K562 (cell line): Measurements from ENCODE around the gene INPP1. TPM values are rescaled to one million over a fixed set of nuclear protein-coding genes. Genes with fewer than 3 reads are reported as not detected.

Source experiments
- ATAC-seq: fragments of 200-7000 bp; cut with Tn5 transposase; 3 replicates; pipeline ENCODE4 v1.9.1; 2020; ENCODE audit warnings: moderate library complexity
- BruUV-seq: library from RNA; stranded (reverse); fragments of 400-500 nt; replicated peaks from 2 replicates; lab custom pipeline; 2021; lab: Mats Ljungman, UMichigan
- CTCF ChIA-PET: fragments of 300-600 bp; formaldehyde crosslinking; extraction: SDS; loops from one replicate; lab custom pipeline; 2021; ENCODE audit warnings: low intra/inter-chr PET ratio; lab: Yijun Ruan, JAX
- POLR2A ChIA-PET: fragments of 300-600, 350-650 bp; sonication (Branson Sonifier 250); formaldehyde crosslinking; extraction: SDS; loops from one replicate; lab custom pipeline; 2021; ENCODE audit warnings: antibody characterized with exemption, inconsistent platforms; lab: Yijun Ruan, JAX
- DNase-seq, 4 experiments: peaks; one replicate each; pipeline versions ENCODE4 v3.0.0 to v3.0.0-alpha.2; 2011 to 2018; ENCODE audit warnings: low spot score in 3 of 4, mixed read lengths in 3 of 4; ENCODE audit errors: extremely low read depth in 1 of 4
- FAIRE-seq: peaks from 2 replicates; lab custom pipeline; 2011; peaks lifted over from hg19 to GRCh38; lab: Jason Lieb, UNC
- H2AFZ ChIP-seq: 2 replicates; pipeline ENCODE4 v1.6.0; 2011; ENCODE audit warnings: low read depth, low read length, control low read depth, inconsistent platforms
- H3K27ac ChIP-seq: fragments of 200-600 bp; 3 replicates; pipeline ENCODE4 v1.8.0; 2011; ENCODE audit warnings: low read depth, mild to moderate bottlenecking, control low read depth, inconsistent platforms, low read length, moderate library complexity, mixed read lengths; ENCODE audit errors: extremely low read depth
- H3K27me3 ChIP-seq, 2 experiments: fragments of 300-600 bp in 1 of 2; 2 replicates in 1 of 2; 3 replicates in 1 of 2; pipeline versions ENCODE4 v1.6.0 to v1.8.0; 2011; ENCODE audit warnings: inconsistent platforms in 2 of 2, low read length in 2 of 2, mild to moderate bottlenecking in 1 of 2, mixed read lengths in 1 of 2, moderate library complexity in 1 of 2; ENCODE audit not compliant: control insufficient read depth in 2 of 2, insufficient read depth in 2 of 2
- H3K36me3 ChIP-seq: fragments of 300-600 bp; 3 replicates; pipeline ENCODE4 v1.8.0; 2011; ENCODE audit warnings: mild to moderate bottlenecking, low read length, inconsistent platforms; ENCODE audit not compliant: control insufficient read depth, insufficient read depth
- H3K4me1 ChIP-seq, 2 experiments: fragments of 200-600 bp in 1 of 2; replicated peaks in 1 of 2; 2 replicates in 1 of 2; 3 replicates in 1 of 2; pipeline versions ENCODE4 v1.5.1 to v1.8.0; 2011; ENCODE audit warnings: inconsistent platforms in 2 of 2, low read length in 2 of 2, mild to moderate bottlenecking in 1 of 2, mixed read lengths in 1 of 2, moderate library complexity in 1 of 2; ENCODE audit not compliant: control insufficient read depth in 2 of 2, insufficient read depth in 2 of 2
- H3K4me2 ChIP-seq: 2 replicates; pipeline ENCODE4 v1.6.1; 2011; ENCODE audit warnings: low read length, control low read depth, inconsistent platforms, mixed read lengths; ENCODE audit not compliant: insufficient read depth
- H3K4me3 ChIP-seq: fragments of 200-600 bp; sonication (generic), shearing (Covaris generic); 2 replicates; pipeline ENCODE4 v1.5.1; 2016; ENCODE audit warnings: control low read depth, inconsistent platforms
- H3K79me2 ChIP-seq: fragments of 200-600 bp; 3 replicates; pipeline ENCODE4 v1.8.0; 2011; ENCODE audit warnings: low read length, inconsistent platforms; ENCODE audit not compliant: control insufficient read depth, insufficient read depth
- H3K9ac ChIP-seq, 2 experiments: 2 replicates each; pipeline versions ENCODE4 v1.6.0 to v1.6.1; 2011; ENCODE audit warnings: low read depth in 2 of 2, low read length in 2 of 2, control low read depth in 1 of 2, inconsistent platforms in 1 of 2, mild to moderate bottlenecking in 1 of 2, mixed read lengths in 1 of 2; ENCODE audit not compliant: insufficient read depth in 1 of 2
- H3K9me1 ChIP-seq: one replicate; pipeline ENCODE4 v1.6.0; 2011; ENCODE audit warnings: inconsistent platforms, mild to moderate bottlenecking, low read length, moderate library complexity; ENCODE audit not compliant: control insufficient read depth, insufficient read depth
- H3K9me3 ChIP-seq: replicated peaks from 2 replicates; pipeline ENCODE4 v1.5.1; 2011; ENCODE audit warnings: low read depth, low read length, inconsistent platforms; ENCODE audit not compliant: control insufficient read depth, insufficient read depth
- H4K20me1 ChIP-seq: replicated peaks from 2 replicates; pipeline ENCODE4 v1.6.1; 2011; ENCODE audit warnings: low read length, inconsistent platforms, mixed read lengths; ENCODE audit not compliant: control insufficient read depth, insufficient read depth
- BACH1 ChIP-seq: fragments of 200-800 bp; sonication (Bioruptor generic); IDR thresholded peaks from 2 replicates; pipeline ENCODE4 v1.6.1; 2016; ENCODE audit warnings: missing genetic modification characterization, missing compliant biosample characterization
- CBFA2T3 ChIP-seq: fragments of 450-650 bp; IDR thresholded peaks from 2 replicates; pipeline ENCODE4 v1.6.1; 2017
- CBFB ChIP-seq: sonication (generic); formaldehyde crosslinking; IDR thresholded peaks from 2 replicates; pipeline ENCODE4 v1.4.0; 2020; ENCODE audit warnings: mild to moderate bottlenecking, missing genetic modification reagents
- CCAR2 ChIP-seq: fragments of 200-400 bp; formaldehyde crosslinking; IDR thresholded peaks from 2 replicates; pipeline ENCODE4 v1.6.1; 2017; ENCODE audit warnings: mild to moderate bottlenecking, low read depth, low read length
- DDX20 ChIP-seq: fragments of 450-650 bp; IDR thresholded peaks from 2 replicates; pipeline ENCODE4 v1.6.1; 2016; ENCODE audit warnings: missing genetic modification characterization, low read depth, mild to moderate bottlenecking, missing compliant biosample characterization, moderate library complexity
- FIP1L1 ChIP-seq: fragments of 200-400 bp; formaldehyde crosslinking; IDR thresholded peaks from 2 replicates; pipeline ENCODE4 v1.6.1; 2018; ENCODE audit warnings: mild to moderate bottlenecking, low read depth, low read length; ENCODE audit not compliant: poor library complexity, severe bottlenecking
- LEF1 ChIP-seq: fragments of 450-650 bp; IDR thresholded peaks from 2 replicates; pipeline ENCODE4 v1.6.1; 2016; ENCODE audit warnings: mild to moderate bottlenecking
- RB1 ChIP-seq: fragments of 450-650 bp; IDR thresholded peaks from 2 replicates; pipeline ENCODE4 v1.6.1; 2017; ENCODE audit warnings: low read depth, mild to moderate bottlenecking
- SMC3 ChIP-seq: conservative IDR thresholded peaks from 2 replicates; pipeline ENCODE4 v1.6.1; 2011; ENCODE audit warnings: low read depth, low read length, improper control_type of control experiment; ENCODE audit not compliant: insufficient read depth
- SRSF3 ChIP-seq: fragments of 200-400 bp; formaldehyde crosslinking; IDR thresholded peaks from 2 replicates; pipeline ENCODE4 v1.6.1; 2016; ENCODE audit warnings: mild to moderate bottlenecking, low read length, moderate library complexity; ENCODE audit not compliant: insufficient read depth
- ZNF23 ChIP-seq: fragments of 250-450 bp; sonication (Bioruptor Pico); IDR thresholded peaks from 2 replicates; pipeline ENCODE4 v1.4.0; 2020; ENCODE audit warnings: mild to moderate bottlenecking
- WGBS: fragments of 100-300 bp; shearing (Covaris generic); methylation state at CpG from one replicate; pipeline ENCODE4 v1.1.6; 2016; ENCODE audit warnings: low coverage, mixed read lengths; ENCODE audit not compliant: insufficient coverage; ENCODE audit errors: missing lambda C conversion rate; 5-methylcytosine and 5-hydroxymethylcytosine counted together
- in situ Hi-C: fragments of 300-500 bp; cut with MboI; formaldehyde crosslinking; loops from 4 replicates; pipeline ENCODE4 v1.15.0; 2018; ENCODE audit warnings: inconsistent platforms, mixed read lengths
- intact Hi-C: fragments of 100-400 bp; cut with micrococcal nuclease; formaldehyde crosslinking; loops from 2 replicates; pipeline ENCODE4 v1.14.2; 2022
- polyA plus RNA-seq, 8 experiments: library from polyadenylated mRNA; depleted of rRNA in 4 of 8; stranded (reverse) in 5 of 8; unstranded in 3 of 8; fragments of >200 nt; fragmentation: Nextera tagmentation in 2 of 8; fragmentation: Illumina TruSeq in 1 of 8; extraction: Ambion mirVana in 2 of 8; extraction: Trizol in 1 of 8; gene quantifications; 2 replicates each; pipeline versions ENCODE4 v1.2.1 to v1.2.3, GENCODE V29; 2011 to 2014; ENCODE audit warnings: inconsistent platforms in 1 of 8, missing spikeins in 1 of 8
- total RNA-seq, 7 experiments: library from RNA; depleted of rRNA in 6 of 7; stranded (reverse); fragments of >200 nt in 6 of 7; fragmentation: Illumina TruSeq in 2 of 7; extraction: Trizol in 2 of 7; gene quantifications; 2 replicates each; pipeline versions ENCODE4 v1.2.1 to v1.2.3, GENCODE V29; 2011 to 2021; ENCODE audit warnings: low replicate concordance in 1 of 7
- TF ChIP-seq, protein P1 (sequence below): sonication (generic); formaldehyde crosslinking; IDR thresholded peaks from 2 replicates; pipeline ENCODE4 v1.8.1; 2023; ENCODE audit warnings: mild to moderate bottlenecking, missing genetic modification reagents
- TF ChIP-seq, protein P2 (sequence below), 2 experiments: fragments of 250-450 bp in 1 of 2; fragments of 450-650 bp in 1 of 2; sonication (Bioruptor Pico) in 1 of 2; IDR thresholded peaks; 2 replicates each; pipeline versions ENCODE4 v1.6.1 to v1.8.0; 2016 to 2021; ENCODE audit warnings: mild to moderate bottlenecking in 2 of 2, moderate library complexity in 2 of 2, missing compliant biosample characterization in 1 of 2, missing genetic modification characterization in 1 of 2
- TF ChIP-seq, protein P3 (sequence below): conservative IDR thresholded peaks from 2 replicates; pipeline ENCODE4 v1.6.1; 2011; ENCODE audit warnings: low read depth, mild to moderate bottlenecking, low read length; ENCODE audit not compliant: control insufficient read depth

The INPP1 gene
- total and polyA plus RNA-seq, 9 of the 15 experiments (the other 6 are each of a cell fraction or from before 2014, with no cell fraction given), result 3.7 to 11.8 (median 6.5) TPM

DNA sequence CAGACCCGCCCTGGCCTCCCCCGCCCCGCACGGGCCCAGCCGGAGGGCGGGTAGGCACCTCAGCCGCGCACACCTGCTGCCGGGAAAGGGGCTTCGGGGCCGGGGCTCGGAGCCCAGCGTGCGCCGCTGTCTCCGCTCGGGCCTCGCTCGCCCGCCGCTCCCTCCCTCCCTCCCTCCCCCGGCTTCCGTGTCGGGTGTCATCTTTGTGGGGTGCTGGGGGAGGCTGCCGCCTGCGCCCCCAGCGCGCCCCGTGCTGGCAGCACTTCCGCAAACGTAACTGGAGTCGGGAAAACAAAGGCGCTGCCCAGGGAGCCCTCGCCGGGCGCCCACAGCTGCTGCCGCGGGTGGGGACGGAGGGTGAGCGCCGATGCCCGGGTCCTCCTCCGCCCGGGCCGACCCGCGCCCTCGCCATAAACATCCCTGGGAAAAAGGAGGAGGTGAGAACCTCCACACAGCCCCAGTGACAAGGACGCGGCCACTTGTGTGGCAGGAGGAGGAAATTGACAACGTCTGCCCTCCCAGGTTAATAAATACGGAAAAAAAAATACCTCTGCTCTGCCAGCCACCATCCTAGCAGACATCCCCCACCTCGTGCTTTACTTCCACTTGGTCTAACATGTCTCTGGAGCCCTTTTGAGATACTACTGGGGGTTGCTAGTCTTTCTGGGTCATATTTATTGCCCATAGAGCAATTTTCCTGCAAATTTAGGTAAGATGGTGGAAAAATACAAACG is 65.3 kb downstream of the INPP1 start (continued):
- TF ChIP-seq, protein P1, sequence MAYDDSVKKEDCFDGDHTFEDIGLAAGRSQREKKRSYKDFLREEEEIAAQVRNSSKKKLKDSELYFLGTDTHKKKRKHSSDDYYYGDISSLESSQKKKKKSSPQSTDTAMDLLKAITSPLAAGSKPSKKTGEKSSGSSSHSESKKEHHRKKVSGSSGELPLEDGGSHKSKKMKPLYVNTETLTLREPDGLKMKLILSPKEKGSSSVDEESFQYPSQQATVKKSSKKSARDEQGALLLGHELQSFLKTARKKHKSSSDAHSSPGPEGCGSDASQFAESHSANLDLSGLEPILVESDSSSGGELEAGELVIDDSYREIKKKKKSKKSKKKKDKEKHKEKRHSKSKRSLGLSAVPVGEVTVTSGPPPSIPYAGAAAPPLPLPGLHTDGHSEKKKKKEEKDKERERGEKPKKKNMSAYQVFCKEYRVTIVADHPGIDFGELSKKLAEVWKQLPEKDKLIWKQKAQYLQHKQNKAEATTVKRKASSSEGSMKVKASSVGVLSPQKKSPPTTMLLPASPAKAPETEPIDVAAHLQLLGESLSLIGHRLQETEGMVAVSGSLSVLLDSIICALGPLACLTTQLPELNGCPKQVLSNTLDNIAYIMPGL (CRISPR knock-in tag), result no peak
- TF ChIP-seq SRSF3, result no peak
- TF ChIP-seq CBFB (CRISPR knock-in tag), result no peak
- no peak for TF ChIP-seq ZNF23 (CRISPR knock-in tag)
- TF ChIP-seq, protein P2, sequence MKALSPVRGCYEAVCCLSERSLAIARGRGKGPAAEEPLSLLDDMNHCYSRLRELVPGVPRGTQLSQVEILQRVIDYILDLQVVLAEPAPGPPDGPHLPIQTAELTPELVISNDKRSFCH (CRISPR knock-in tag; IDR thresholded peaks at IDR 0.05), result no peak
- TF ChIP-seq, protein P2 (tag; IDR thresholded peaks at IDR 0.05), result no peak
- TF ChIP-seq RB1, result no peak

DNA sequence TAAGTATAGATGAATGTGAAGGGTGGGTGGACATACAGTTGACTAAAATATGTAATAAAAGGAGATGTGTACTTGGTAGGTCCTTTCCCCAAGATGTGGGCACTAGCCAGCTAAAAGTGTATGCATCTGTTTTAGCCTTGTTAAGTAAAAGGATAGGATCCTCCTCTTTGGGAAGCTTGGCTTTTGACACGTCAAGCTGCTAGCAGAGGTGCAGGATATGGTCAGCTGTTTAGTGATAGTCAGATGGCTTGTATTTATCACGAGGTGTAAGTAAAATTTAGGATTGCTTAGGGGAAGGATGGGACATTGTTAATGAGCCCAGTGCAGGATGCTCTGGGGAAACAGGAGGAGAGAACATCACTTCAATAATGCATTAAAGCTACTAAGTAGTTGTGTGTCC is 66.2 kb downstream of the INPP1 start:
- Histone ChIP-seq H3K9me1 (no peaks in the 10 kb centered on the region), H4K20me1 (no peaks in the 10 kb centered on the region), H3K36me3 (no peaks in the 10 kb centered on the region), H3K9me3 (no peaks in the 10 kb centered on the region), H2AFZ (no peak overlapping the region), H3K4me3 (no peak overlapping the region), H3K27ac (no peak overlapping the region), H3K9ac (0 out of 4 replicates have a peak overlapping the region, but pooled peaks of 1 of the 2 experiments have one; percentile 46), H3K4me2 (peak overlapping the region; percentile 67), H3K27me3 (no peaks in the 10 kb centered on the region), H3K4me1 (peaks cover 14 to 22% of the 10 kb centered on the region in 2 experiments; a peak in 4 of 5 replicates), H3K79me2 (no peaks in the 10 kb centered on the region)
- 22% methylated on average over 2 of the region's 2 CpGs for WGBS
- BruUV-seq, result no TSS peak
- ChIA-PET POLR2A (interaction anchor here (1.3 kb wide), 1 partner anchor 9 kb away, joined by 5 read pairs; no protein-coding TSS in a partner anchor), CTCF (no interaction called here)
- FAIRE-seq (peak; percentile 19), ATAC-seq (no peak), DNase-seq (peak in 1 of 4 experiments; percentile 9)
- intact Hi-C loops, result loop anchor here (10.0 kb wide), 1 partner anchor 55 kb away; no protein-coding TSS in a partner anchor
- in situ Hi-C loops, result no loop called here
- TF ChIP-seq BACH1 (tag) (no peak), FIP1L1 (no peak), SMC3 (no peak), CCAR2 (no peak), LEF1 (no peak), DDX20 (tag) (no peak), CBFA2T3 (no peak)
- TF ChIP-seq, protein P3, sequence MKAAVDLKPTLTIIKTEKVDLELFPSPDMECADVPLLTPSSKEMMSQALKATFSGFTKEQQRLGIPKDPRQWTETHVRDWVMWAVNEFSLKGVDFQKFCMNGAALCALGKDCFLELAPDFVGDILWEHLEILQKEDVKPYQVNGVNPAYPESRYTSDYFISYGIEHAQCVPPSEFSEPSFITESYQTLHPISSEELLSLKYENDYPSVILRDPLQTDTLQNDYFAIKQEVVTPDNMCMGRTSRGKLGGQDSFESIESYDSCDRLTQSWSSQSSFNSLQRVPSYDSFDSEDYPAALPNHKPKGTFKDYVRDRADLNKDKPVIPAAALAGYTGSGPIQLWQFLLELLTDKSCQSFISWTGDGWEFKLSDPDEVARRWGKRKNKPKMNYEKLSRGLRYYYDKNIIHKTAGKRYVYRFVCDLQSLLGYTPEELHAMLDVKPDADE, result no peak
